H9 (cell line): ENCODE measurements around the gene SELL. TPM values are rescaled to one million over a fixed set of nuclear protein-coding genes. Genes with fewer than 3 reads are reported as not detected.

ENCODE experiments used
- DNase-seq: peaks from one replicate; pipeline ENCODE4 v3.0.0-alpha.2; 2017
- H2AFZ ChIP-seq: one replicate; pipeline ENCODE4 v1.6.1; 2013; ENCODE audit warnings: mild to moderate bottlenecking, low read length, control low read depth, moderate library complexity
- H2AK5ac ChIP-seq: 2 replicates; pipeline ENCODE4 v1.6.1; 2013; ENCODE audit warnings: low read length, control low read depth, mixed read lengths; ENCODE audit not compliant: insufficient read length
- H2BK120ac ChIP-seq: one replicate; pipeline ENCODE4 v1.6.1; 2013; ENCODE audit warnings: low read depth, mild to moderate bottlenecking, low read length, control low read depth, inconsistent platforms; ENCODE audit not compliant: poor library complexity, severe bottlenecking
- H2BK12ac ChIP-seq: 2 replicates; pipeline ENCODE4 v1.6.1; 2013; ENCODE audit warnings: low read length, control low read depth, mixed read lengths, low read depth; ENCODE audit not compliant: insufficient read length
- H2BK15ac ChIP-seq: 2 replicates; pipeline ENCODE4 v1.6.1; 2013; ENCODE audit warnings: low read depth, low read length, control low read depth
- H2BK20ac ChIP-seq: one replicate; pipeline ENCODE4 v1.6.1; 2013; ENCODE audit warnings: low read depth, mild to moderate bottlenecking, low read length, control low read depth, inconsistent platforms; ENCODE audit not compliant: poor library complexity, severe bottlenecking
- H2BK5ac ChIP-seq: 2 replicates; pipeline ENCODE4 v1.6.1; 2013; ENCODE audit warnings: low read length, control low read depth, mixed read lengths; ENCODE audit not compliant: insufficient read length
- H3K14ac ChIP-seq: 2 replicates; pipeline ENCODE4 v1.6.1; 2013; ENCODE audit warnings: low read length, control low read depth; ENCODE audit not compliant: insufficient read depth
- H3K18ac ChIP-seq: 2 replicates; pipeline ENCODE4 v1.6.1; 2013; ENCODE audit warnings: low read depth, mild to moderate bottlenecking, mixed read lengths, low read length, control low read depth; ENCODE audit not compliant: insufficient read length
- H3K23ac ChIP-seq: 2 replicates; pipeline ENCODE4 v1.6.1; 2013; ENCODE audit warnings: low read length, control low read depth, mixed read lengths, low read depth; ENCODE audit not compliant: insufficient read length
- H3K23me2 ChIP-seq: 2 replicates; pipeline ENCODE4 v1.6.1; 2013; ENCODE audit warnings: low read depth, mild to moderate bottlenecking, mixed read lengths, low read length, control low read depth; ENCODE audit not compliant: insufficient read length, poor library complexity, severe bottlenecking
- H3K27ac ChIP-seq: 2 replicates; pipeline ENCODE4 v1.5.1; 2013; ENCODE audit warnings: low read length, control low read depth, mixed read lengths, low read depth; ENCODE audit not compliant: insufficient read length
- H3K27me3 ChIP-seq: 2 replicates; pipeline ENCODE4 v1.6.1; 2013; ENCODE audit warnings: low read length, control low read depth, inconsistent platforms; ENCODE audit not compliant: insufficient read depth
- H3K4ac ChIP-seq: 2 replicates; pipeline ENCODE4 v1.6.1; 2013; ENCODE audit warnings: low read depth, mild to moderate bottlenecking, control low read depth, inconsistent platforms, low read length, moderate library complexity
- H3K4me1 ChIP-seq: 2 replicates; pipeline ENCODE4 v1.6.1; 2013; ENCODE audit warnings: low read length, control low read depth, inconsistent platforms; ENCODE audit not compliant: insufficient read depth
- H3K4me2 ChIP-seq: 2 replicates; pipeline ENCODE4 v1.6.1; 2013; ENCODE audit warnings: low read length, control low read depth, mixed read lengths; ENCODE audit not compliant: insufficient read length, insufficient read depth
- H3K56ac ChIP-seq: 2 replicates; pipeline ENCODE4 v1.6.1; 2013; ENCODE audit warnings: low read depth, mild to moderate bottlenecking, mixed read lengths, low read length, control low read depth; ENCODE audit not compliant: insufficient read length
- H3K79me1 ChIP-seq: 2 replicates; pipeline ENCODE4 v1.6.1; 2013; ENCODE audit warnings: low read depth, mild to moderate bottlenecking, moderate library complexity, low read length, control low read depth, inconsistent platforms; ENCODE audit not compliant: insufficient read depth, poor library complexity, severe bottlenecking
- H3K79me2 ChIP-seq: 2 replicates; pipeline ENCODE4 v1.6.1; 2013; ENCODE audit warnings: low read length, control low read depth, inconsistent platforms; ENCODE audit not compliant: insufficient read depth
- H3K9ac ChIP-seq: 2 replicates; pipeline ENCODE4 v1.6.1; 2013; ENCODE audit warnings: low read length, control low read depth, mixed read lengths; ENCODE audit not compliant: insufficient read length; ENCODE audit errors: extremely low read depth
- H3K9me3 ChIP-seq: one replicate; pipeline ENCODE4 v1.6.1; 2013; ENCODE audit warnings: low read depth, low read length, inconsistent platforms; ENCODE audit not compliant: control insufficient read depth
- H3T11ph ChIP-seq: one replicate; pipeline ENCODE4 v1.6.1; 2013; ENCODE audit warnings: mild to moderate bottlenecking, low read length, control low read depth, inconsistent platforms
- H4K20me1 ChIP-seq: one replicate; pipeline ENCODE4 v1.6.1; 2013; ENCODE audit not compliant: control insufficient read depth, insufficient read length, insufficient read depth
- H4K5ac ChIP-seq: 2 replicates; pipeline ENCODE4 v1.6.1; 2013; ENCODE audit warnings: low read depth, mild to moderate bottlenecking, mixed read lengths, low read length, control low read depth; ENCODE audit not compliant: insufficient read length
- H4K8ac ChIP-seq: replicated peaks from 2 replicates; pipeline ENCODE4 v1.6.1; 2013; ENCODE audit warnings: low read length, control low read depth, mixed read lengths, low read depth; ENCODE audit not compliant: insufficient read length
- H4K91ac ChIP-seq: 2 replicates; pipeline ENCODE4 v1.6.1; 2013; ENCODE audit warnings: low read depth, mild to moderate bottlenecking, moderate library complexity, mixed read lengths, low read length, control low read depth; ENCODE audit not compliant: insufficient read length
- H3K27ac Mint-ChIP-seq, 3 experiments: 2 replicates in 2 of 3; 3 replicates in 1 of 3; pipeline ENCODE4 v1.8.0; 2020 to 2021; ENCODE audit warnings: mixed read lengths in 3 of 3, mild to moderate bottlenecking in 1 of 3, moderate library complexity in 1 of 3
- H3K27me3 Mint-ChIP-seq: 2 replicates; pipeline ENCODE4 v1.8.0; 2021; ENCODE audit warnings: low read depth, mild to moderate bottlenecking, moderate library complexity, mixed read lengths
- H3K36me3 Mint-ChIP-seq, 3 experiments: 2 replicates in 2 of 3; 3 replicates in 1 of 3; pipeline ENCODE4 v1.8.0; 2020 to 2021; ENCODE audit warnings: low read depth in 3 of 3, mixed read lengths in 3 of 3; ENCODE audit not compliant: insufficient read depth in 1 of 3
- H3K4me1 Mint-ChIP-seq, 2 experiments: 2 replicates each; pipeline ENCODE4 v1.8.0; 2020; ENCODE audit warnings: mixed read lengths in 2 of 2
- H3K4me3 Mint-ChIP-seq, 2 experiments: 2 replicates in 1 of 2; 3 replicates in 1 of 2; pipeline ENCODE4 v1.8.0; 2020 to 2021; ENCODE audit warnings: mild to moderate bottlenecking in 2 of 2, mixed read lengths in 2 of 2, moderate library complexity in 1 of 2
- H3K9me3 Mint-ChIP-seq, 2 experiments: 2 replicates in 1 of 2; 3 replicates in 1 of 2; pipeline ENCODE4 v1.8.0; 2020; ENCODE audit warnings: mild to moderate bottlenecking in 2 of 2, mixed read lengths in 2 of 2, moderate library complexity in 1 of 2
- total RNA-seq: library from RNA; stranded (reverse); gene quantifications from 2 replicates; pipeline ENCODE4 v1.2.1, GENCODE V29; 2021
- TF ChIP-seq, protein P1 (sequence below): fragments of 200-600 bp; sonication (generic); conservative IDR thresholded peaks from 3 replicates; pipeline ENCODE4 v1.8.0; 2021; ENCODE audit warnings: antibody characterized with exemption, mild to moderate bottlenecking

Gene SELL
- total RNA-seq, 1 experiment from 2014 or later = not detected

DNA sequence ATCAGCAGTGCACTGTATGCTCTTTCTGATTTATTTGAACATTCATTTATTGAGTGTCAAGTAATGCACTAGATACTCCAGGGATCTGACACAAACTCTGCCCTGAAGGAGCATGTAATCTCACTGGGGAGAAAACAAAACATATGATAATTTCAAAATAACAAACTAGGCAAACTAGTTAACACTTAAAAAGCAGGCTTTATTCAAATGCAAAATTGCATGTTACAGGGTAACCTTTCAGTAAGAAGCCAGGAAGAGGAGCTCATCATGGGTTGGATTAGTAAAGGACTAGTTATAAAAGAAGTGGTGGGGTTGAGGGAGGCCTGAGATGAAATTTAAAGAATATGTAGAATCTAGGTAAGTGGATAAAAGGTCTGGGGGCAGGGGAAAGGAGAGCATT lies 20.9 kb downstream of the SELL start:
- Histone ChIP-seq H2BK15ac (no peak overlapping the region), H4K5ac (no peak overlapping the region), H3K23me2 (no peaks in the 10 kb centered on the region), H2BK20ac (no peak overlapping the region), H3K9me3 (no peaks in the 10 kb centered on the region), H3K23ac (no peak overlapping the region), H2BK120ac (no peak overlapping the region), H3K79me2 (no peaks in the 10 kb centered on the region), H3K9ac (no peak overlapping the region), H4K8ac (no peak overlapping the region), H3K4me1 (no peaks in the 10 kb centered on the region), H3K4me2 (no peak overlapping the region), H2BK5ac (no peak overlapping the region), H3K18ac (no peak overlapping the region), H3T11ph (no peak overlapping the region), H4K91ac (no peak overlapping the region), H2AK5ac (no peak overlapping the region), H2AFZ (no peak overlapping the region), H3K79me1 (no peaks in the 10 kb centered on the region), H2BK12ac (no peak overlapping the region), H3K27me3 (peaks cover 58% of the 10 kb centered on the region; the same call in 1 of the 2 replicates), H4K20me1 (no peaks in the 10 kb centered on the region), H3K4ac (no peak overlapping the region), H3K27ac (no peak overlapping the region), H3K56ac (no peak overlapping the region), H3K14ac (no peak overlapping the region)
- TF ChIP-seq, protein P1, sequence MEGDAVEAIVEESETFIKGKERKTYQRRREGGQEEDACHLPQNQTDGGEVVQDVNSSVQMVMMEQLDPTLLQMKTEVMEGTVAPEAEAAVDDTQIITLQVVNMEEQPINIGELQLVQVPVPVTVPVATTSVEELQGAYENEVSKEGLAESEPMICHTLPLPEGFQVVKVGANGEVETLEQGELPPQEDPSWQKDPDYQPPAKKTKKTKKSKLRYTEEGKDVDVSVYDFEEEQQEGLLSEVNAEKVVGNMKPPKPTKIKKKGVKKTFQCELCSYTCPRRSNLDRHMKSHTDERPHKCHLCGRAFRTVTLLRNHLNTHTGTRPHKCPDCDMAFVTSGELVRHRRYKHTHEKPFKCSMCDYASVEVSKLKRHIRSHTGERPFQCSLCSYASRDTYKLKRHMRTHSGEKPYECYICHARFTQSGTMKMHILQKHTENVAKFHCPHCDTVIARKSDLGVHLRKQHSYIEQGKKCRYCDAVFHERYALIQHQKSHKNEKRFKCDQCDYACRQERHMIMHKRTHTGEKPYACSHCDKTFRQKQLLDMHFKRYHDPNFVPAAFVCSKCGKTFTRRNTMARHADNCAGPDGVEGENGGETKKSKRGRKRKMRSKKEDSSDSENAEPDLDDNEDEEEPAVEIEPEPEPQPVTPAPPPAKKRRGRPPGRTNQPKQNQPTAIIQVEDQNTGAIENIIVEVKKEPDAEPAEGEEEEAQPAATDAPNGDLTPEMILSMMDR = no peak
- Mint-ChIP-seq H3K27ac (no peak overlapping the region), H3K4me3 (no peak overlapping the region; a peak in 1 of 5 replicates), H3K27me3 (peaks cover 34% of the 10 kb centered on the region), H3K9me3 (no peaks in the 10 kb centered on the region), H3K4me1 (peaks cover 24% of the 10 kb centered on the region in 2 experiments), H3K36me3 (no peaks in the 10 kb centered on the region)
- no peak for DNase-seq
